GM12878 (cell line): ENCODE data around the gene RUBCNL. TPM values are rescaled to one million over a fixed set of nuclear protein-coding genes. Genes with fewer than 3 reads are reported as not detected.

Source experiments
- BCL3 ChIP-seq: IDR thresholded peaks from 2 replicates; pipeline ENCODE4 v1.6.1; 2011; ENCODE audit warnings: borderline replicate concordance, low read depth, mild to moderate bottlenecking, moderate library complexity, low read length; ENCODE audit not compliant: insufficient read depth, poor library complexity, severe bottlenecking
- CHD1 ChIP-seq: IDR thresholded peaks from 2 replicates; pipeline ENCODE4 v1.6.1; 2012; ENCODE audit warnings: low read depth, low read length, improper control_type of control experiment
- CHD2 ChIP-seq: IDR thresholded peaks from 2 replicates; pipeline ENCODE4 v1.6.1; 2011; ENCODE audit warnings: low read depth, low read length, improper control_type of control experiment, borderline replicate concordance
- CREB1 ChIP-seq: IDR thresholded peaks from 2 replicates; pipeline ENCODE4 v1.6.1; 2012; ENCODE audit warnings: low read depth, mild to moderate bottlenecking, inconsistent platforms
- E2F4 ChIP-seq: IDR thresholded peaks from 2 replicates; pipeline ENCODE4 v1.6.1; 2012; ENCODE audit warnings: low read depth, low read length, improper control_type of control experiment
- GATAD2B ChIP-seq: fragments of 450-650 bp; conservative IDR thresholded peaks from 2 replicates; pipeline ENCODE4 v1.6.1; 2017; ENCODE audit warnings: low read depth, mild to moderate bottlenecking, moderate library complexity
- HDAC2 ChIP-seq: fragments of 200-600 bp; sonication (generic); IDR thresholded peaks from 2 replicates; pipeline ENCODE4 v1.6.1; 2017
- HDGF ChIP-seq: fragments of 450-650 bp; IDR thresholded peaks from 2 replicates; pipeline ENCODE4 v1.6.1; 2016; ENCODE audit warnings: antibody characterized with exemption
- IKZF1 ChIP-seq: fragments of 450-650 bp; conservative IDR thresholded peaks from 2 replicates; pipeline ENCODE4 v1.6.1; 2017; ENCODE audit warnings: antibody characterized with exemption, mild to moderate bottlenecking
- IRF5 ChIP-seq: fragments of 450-650 bp; IDR thresholded peaks from 2 replicates; pipeline ENCODE4 v1.6.1; 2017; ENCODE audit warnings: borderline replicate concordance
- JUNB ChIP-seq: IDR thresholded peaks from 2 replicates; pipeline ENCODE4 v1.6.1; 2016; ENCODE audit warnings: antibody characterized with exemption, mild to moderate bottlenecking
- MEF2A ChIP-seq: IDR thresholded peaks from 2 replicates; pipeline ENCODE4 v1.6.1; 2011; ENCODE audit warnings: low read depth, mild to moderate bottlenecking, low read length, moderate library complexity; ENCODE audit not compliant: insufficient read depth
- MEF2B ChIP-seq: fragments of 450-650 bp; IDR thresholded peaks from 2 replicates; pipeline ENCODE4 v1.6.1; 2018; ENCODE audit warnings: mild to moderate bottlenecking, moderate library complexity; ENCODE audit not compliant: partially characterized antibody, poor library complexity, severe bottlenecking
- NFIC ChIP-seq: IDR thresholded peaks from 2 replicates; pipeline ENCODE4 v1.6.1; 2012; ENCODE audit warnings: low read depth, mild to moderate bottlenecking, inconsistent platforms, low read length, moderate library complexity
- NRF1 ChIP-seq: conservative IDR thresholded peaks from 2 replicates; pipeline ENCODE4 v1.6.1; 2011; ENCODE audit warnings: mild to moderate bottlenecking, low read depth, low read length, improper control_type of control experiment
- PAX5 ChIP-seq: IDR thresholded peaks from 2 replicates; pipeline ENCODE4 v1.6.1; 2011; ENCODE audit warnings: low read depth, low read length, borderline replicate concordance
- RELB ChIP-seq: fragments of 450-650 bp; IDR thresholded peaks from 2 replicates; pipeline ENCODE4 v1.6.1; 2017; ENCODE audit warnings: low read depth, mild to moderate bottlenecking, moderate library complexity
- REST ChIP-seq: IDR thresholded peaks from 2 replicates; pipeline ENCODE4 v1.6.1; 2012; ENCODE audit warnings: mild to moderate bottlenecking, low read depth, low read length
- RUNX3 ChIP-seq: IDR thresholded peaks from 2 replicates; pipeline ENCODE4 v1.6.1; 2012; ENCODE audit warnings: low read length, inconsistent platforms
- SMARCA5 ChIP-seq: fragments of 450-650 bp; IDR thresholded peaks from 2 replicates; pipeline ENCODE4 v1.6.1; 2017; ENCODE audit warnings: mild to moderate bottlenecking
- SRF ChIP-seq, 2 experiments: IDR thresholded peaks; 2 replicates each; pipeline ENCODE4 v1.6.1; 2011; ENCODE audit warnings: low read depth in 2 of 2, low read length in 2 of 2, mild to moderate bottlenecking in 1 of 2, moderate library complexity in 1 of 2
- YBX1 ChIP-seq: fragments of 450-650 bp; IDR thresholded peaks from 2 replicates; pipeline ENCODE4 v1.6.1; 2016; ENCODE audit warnings: antibody characterized with exemption
- ZNF24 ChIP-seq: fragments of 450-650 bp; IDR thresholded peaks from 2 replicates; pipeline ENCODE4 v1.6.1; 2017; ENCODE audit warnings: antibody characterized with exemption, mild to moderate bottlenecking
- ZNF274 ChIP-seq: IDR thresholded peaks from one replicate; pipeline ENCODE4 v1.8.0; 2011; ENCODE audit not compliant: insufficient read length, insufficient read depth
- polyA plus RNA-seq, 11 experiments: library from polyadenylated mRNA; depleted of rRNA in 4 of 11; unstranded in 6 of 11; stranded (reverse) in 5 of 11; fragments of >200 nt; fragmentation: Nextera tagmentation in 4 of 11; fragmentation: Illumina TruSeq in 1 of 11; extraction: Ambion mirVana in 4 of 11; extraction: Trizol in 1 of 11; gene quantifications; 1 replicate in 1 of 11; 2 replicates in 10 of 11; pipeline versions ENCODE4 v1.2.1 to v1.2.3, GENCODE V29; 2011 to 2016; ENCODE audit warnings: inconsistent platforms in 2 of 11, missing spikeins in 2 of 11, low read depth in 1 of 11
- total RNA-seq, 4 experiments: library from RNA; depleted of rRNA in 3 of 4; stranded (reverse); fragments of >200 nt in 3 of 4; fragmentation: Illumina TruSeq in 1 of 4; extraction: Trizol in 1 of 4; gene quantifications; 2 replicates each; pipeline versions ENCODE4 v1.2.1 to v1.2.3, GENCODE V29; 2013 to 2021

Gene RUBCNL
- total and polyA plus RNA-seq, 10 of the 15 experiments (the other 5 are each of a cell fraction or from before 2014, with no cell fraction given): 0.71 to 51.9 (median 38.2) TPM

- TF ChIP-seq HDAC2: no peak
- TF ChIP-seq IKZF1: peak; percentile 85
- TF ChIP-seq CREB1: peak; percentile 19; the same call in 1 of the 2 replicates
- TF ChIP-seq NFIC: peak; percentile 66; the same call in 1 of the 2 replicates
- no peak for TF ChIP-seq BCL3
- TF ChIP-seq SMARCA5: no peak
- TF ChIP-seq GATAD2B: no peak
- TF ChIP-seq ZNF274: no peak
- TF ChIP-seq MEF2B: no peak
- 0 out of 2 replicates have a peak, but pooled peaks have one; percentile 11 for TF ChIP-seq ZNF24
- no peak for TF ChIP-seq NRF1
- no peak for TF ChIP-seq PAX5
- no peak for TF ChIP-seq REST
- no peak for TF ChIP-seq E2F4
- TF ChIP-seq RELB: peak; percentile 81
- TF ChIP-seq JUNB: peak; percentile 39; the same call in 1 of the 2 replicates
- no peak for TF ChIP-seq YBX1
- TF ChIP-seq MEF2A: 0 out of 2 replicates have a peak, but pooled peaks have one; percentile 55
- no peak for TF ChIP-seq CHD2
- TF ChIP-seq HDGF: no peak
- no peak for TF ChIP-seq CHD1
- no peak for TF ChIP-seq IRF5
- TF ChIP-seq SRF (IDR thresholded peaks at IDR 0.05; ENCODE audit: low read depth in 2 of 2, low read length in 2 of 2): no peak
- 0 out of 2 replicates have a peak, but pooled peaks have one; percentile 7 for TF ChIP-seq RUNX3
Observed at GRCh38 chr13:46388846-46389245, 1.8 kb upstream of the RUBCNL start (continued).
